Panc1 (cell line): ENCODE data around the gene TSPAN7. TPM values are rescaled to one million over a fixed set of nuclear protein-coding genes. Genes with fewer than 3 reads are reported as not detected.

Experiments used
- ATAC-seq: fragments of 200-7000 bp; cut with Tn5 transposase; 2 replicates; pipeline ENCODE4 v1.9.1; 2020; ENCODE audit warnings: mild to moderate bottlenecking, moderate library complexity
- BruUV-seq: library from RNA; stranded (reverse); fragments of 400-500 nt; replicated peaks from 2 replicates; lab custom pipeline; 2021; lab: Mats Ljungman, UMichigan
- CTCF ChIA-PET: fragments of 300-600 bp; sonication (Branson Sonifier 250); formaldehyde crosslinking; loops from one replicate; lab custom pipeline; 2022; ENCODE audit warnings: antibody characterized with exemption; lab: Charles Lee
- POLR2A ChIA-PET: fragments of 300-600 bp; sonication (Branson Sonifier 250); formaldehyde crosslinking; loops from one replicate; lab custom pipeline; 2022; ENCODE audit warnings: antibody characterized with exemption; lab: Charles Lee
- DNase-seq: peaks from one replicate; pipeline ENCODE4 v3.0.0-alpha.2; 2010; ENCODE audit warnings: low read depth, low spot score
- H3K27ac ChIP-seq: 2 replicates; pipeline ENCODE4 v1.5.1; 2011; ENCODE audit warnings: mild to moderate bottlenecking, low read length, inconsistent platforms
- H3K27me3 ChIP-seq: fragments of 200-500 bp; sonication (Bioruptor generic); 2 replicates; pipeline ENCODE4 v1.6.0; 2014; ENCODE audit warnings: low read length, inconsistent platforms; ENCODE audit not compliant: control insufficient read depth, insufficient read depth
- H3K36me3 ChIP-seq: fragments of 200-500 bp; sonication (Bioruptor generic); 2 replicates; pipeline ENCODE4 v1.5.1; 2014; ENCODE audit warnings: inconsistent platforms, mild to moderate bottlenecking, low read length, moderate library complexity; ENCODE audit not compliant: control insufficient read depth, insufficient read depth
- H3K4me1 ChIP-seq: 2 replicates; pipeline ENCODE4 v1.5.1; 2011; ENCODE audit warnings: inconsistent platforms, mild to moderate bottlenecking, low read length, moderate library complexity; ENCODE audit not compliant: control insufficient read depth, insufficient read depth
- H3K4me3 ChIP-seq, 2 experiments: 2 replicates each; pipeline ENCODE4 v1.5.1; 2011 to 2012; ENCODE audit warnings: low read depth in 2 of 2, low read length in 2 of 2, mild to moderate bottlenecking in 2 of 2, inconsistent platforms in 1 of 2, moderate library complexity in 1 of 2
- H3K9me3 ChIP-seq: fragments of 200-500 bp; sonication (Bioruptor generic); 2 replicates; pipeline ENCODE4 v1.5.1; 2014; ENCODE audit warnings: low read depth, mild to moderate bottlenecking, inconsistent platforms, low read length, moderate library complexity; ENCODE audit not compliant: control insufficient read depth, insufficient read depth
- CTCF ChIP-seq: fragments of 450-650 bp; IDR thresholded peaks from 2 replicates; pipeline ENCODE4 v1.5.1; 2017; ENCODE audit warnings: mild to moderate bottlenecking
- POLR2AphosphoS5 ChIP-seq: IDR thresholded peaks from 2 replicates; pipeline ENCODE4 v1.6.1; 2012; ENCODE audit warnings: mild to moderate bottlenecking, low read depth, low read length, moderate library complexity
- REST ChIP-seq, 2 experiments: IDR thresholded peaks; 2 replicates each; pipeline ENCODE4 v1.6.1; 2011 to 2012; ENCODE audit warnings: low read depth in 2 of 2, control low read depth in 1 of 2, low read length in 1 of 2, mild to moderate bottlenecking in 1 of 2, moderate library complexity in 1 of 2; ENCODE audit not compliant: insufficient read depth in 1 of 2
- SIN3A ChIP-seq: IDR thresholded peaks from 2 replicates; pipeline ENCODE4 v1.6.1; 2012; ENCODE audit warnings: low read depth, mild to moderate bottlenecking, low read length, moderate library complexity, borderline replicate concordance; ENCODE audit not compliant: insufficient read depth
- TCF7L2 ChIP-seq: IDR thresholded peaks from 2 replicates; pipeline ENCODE4 v1.6.1; 2011; ENCODE audit warnings: mild to moderate bottlenecking, low read depth, low read length, inconsistent platforms
- in situ Hi-C: cut with HindIII; loops from 2 replicates; pipeline ENCODE4 v1.10.0; 2016; ENCODE audit warnings: low sequenced_read_pairs, low pct_unique_long_range_greater_than_20kb
- intact Hi-C: fragments of 100-400 bp; cut with micrococcal nuclease; formaldehyde crosslinking; loops from one replicate; pipeline ENCODE4 v1.10.0; 2022; ENCODE audit not compliant: unreplicated experiment
- total RNA-seq: library from RNA; stranded (reverse); gene quantifications from one replicate; pipeline ENCODE4 v1.2.1, GENCODE V29; 2021; ENCODE audit not compliant: unreplicated experiment

The TSPAN7 gene
- total RNA-seq, 1 experiment from 2014 or later: 0.13 TPM

- no peaks in the 10 kb centered on the region for H3K36me3 ChIP-seq
- no TSS peak for BruUV-seq
- DNase-seq (no peak), ATAC-seq (no peak)
- no peaks in the 10 kb centered on the region for H3K4me1 ChIP-seq
- TF ChIP-seq SIN3A (no peak), POLR2AphosphoS5 (no peak), TCF7L2 (no peak), REST (IDR thresholded peaks at IDR 0.05; ENCODE audit: insufficient read depth in 1 of 2, low read depth in 2 of 2, low read length in 1 of 2) (no peak), CTCF (no peak)
- H3K27ac ChIP-seq: no peak overlapping the region
- H3K9me3 ChIP-seq: no peaks in the 10 kb centered on the region
- intact Hi-C loops (no loop called here), in situ Hi-C loops (no loop called here)
- no peaks in the 10 kb centered on the region for H3K27me3 ChIP-seq
- POLR2A ChIA-PET: no interaction called here
- H3K4me3 ChIP-seq: no peak overlapping the region
- CTCF ChIA-PET: no interaction called here
These were observed 56.8 kb downstream of the TSPAN7 start for GRCh38 chrX:38618180-38618579.

- ChIA-PET POLR2A (no interaction called here), CTCF (no interaction called here)
- in situ Hi-C loops: no loop called here
- no peak overlapping the region for H3K4me3 ChIP-seq
- TF ChIP-seq CTCF: no peak
- no peak for TF ChIP-seq SIN3A
- TF ChIP-seq POLR2AphosphoS5: no peak
- no peak for TF ChIP-seq TCF7L2
- no peak for TF ChIP-seq REST (IDR thresholded peaks at IDR 0.05; ENCODE audit: insufficient read depth in 1 of 2, low read depth in 2 of 2, low read length in 1 of 2)
- BruUV-seq: no TSS peak
- H3K36me3 ChIP-seq: no peaks in the 10 kb centered on the region
- intact Hi-C loops: no loop called here
- H3K27ac ChIP-seq: no peak overlapping the region
- DNase-seq (no peak), ATAC-seq (no peak)
- H3K27me3 ChIP-seq: no peaks in the 10 kb centered on the region
- no peaks in the 10 kb centered on the region for H3K9me3 ChIP-seq
- H3K4me1 ChIP-seq: no peaks in the 10 kb centered on the region
These were observed 59.3 kb downstream of the TSPAN7 start for GRCh38 chrX:38620623-38621022.
